Endodermal cell (in vitro differentiated cells): Measurements from ENCODE around the gene PRDM16. TPM values are rescaled to one million over a fixed set of nuclear protein-coding genes. Genes with fewer than 3 reads are reported as not detected.
A peak's percentile ranks its signal among the peaks of the same experiment; 100 is the strongest.

ENCODE experiments used
- DNase-seq: peaks from one replicate; pipeline ENCODE4 v3.0.0-alpha.2; 2017
- H3K27ac ChIP-seq: 2 replicates; pipeline ENCODE4 v1.5.1; 2013; ENCODE audit warnings: mild to moderate bottlenecking, low read depth, low read length, moderate library complexity
- H3K27me3 ChIP-seq: 2 replicates; pipeline ENCODE4 v1.6.1; 2013; ENCODE audit warnings: mild to moderate bottlenecking, low read length, moderate library complexity; ENCODE audit not compliant: insufficient read depth, control insufficient read depth, poor library complexity, severe bottlenecking
- H3K36me3 ChIP-seq: 2 replicates; pipeline ENCODE4 v1.7.0; 2013; ENCODE audit warnings: mild to moderate bottlenecking, low read length, moderate library complexity; ENCODE audit not compliant: control insufficient read depth, insufficient read depth
- H3K4me1 ChIP-seq: one replicate; pipeline ENCODE4 v1.7.0; 2013; ENCODE audit warnings: low read length; ENCODE audit not compliant: control insufficient read depth, insufficient read depth
- H3K4me3 ChIP-seq: 2 replicates; pipeline ENCODE4 v1.5.1; 2013; ENCODE audit warnings: mild to moderate bottlenecking, low read length, moderate library complexity
- H3K9ac ChIP-seq: 2 replicates; pipeline ENCODE4 v1.6.1; 2013; ENCODE audit warnings: mild to moderate bottlenecking, low read length, moderate library complexity; ENCODE audit not compliant: poor library complexity, severe bottlenecking; ENCODE audit errors: extremely low read depth
- H3K9me3 ChIP-seq: 2 replicates; pipeline ENCODE4 v1.6.1; 2013; ENCODE audit warnings: mild to moderate bottlenecking, low read length, moderate library complexity; ENCODE audit not compliant: control insufficient read depth
- H3K27ac Mint-ChIP-seq: 2 replicates; pipeline ENCODE4 v1.8.0; 2020; ENCODE audit warnings: mixed read lengths
- H3K27me3 Mint-ChIP-seq: 2 replicates; pipeline ENCODE4 v1.8.0; 2021; ENCODE audit warnings: mild to moderate bottlenecking, mixed read lengths; ENCODE audit not compliant: insufficient read depth
- H3K36me3 Mint-ChIP-seq: 2 replicates; pipeline ENCODE4 v1.8.0; 2020; ENCODE audit warnings: low read depth, mixed read lengths
- H3K4me1 Mint-ChIP-seq: 2 replicates; pipeline ENCODE4 v1.8.0; 2020; ENCODE audit warnings: mixed read lengths
- H3K4me3 Mint-ChIP-seq: 2 replicates; pipeline ENCODE4 v1.8.0; 2020; ENCODE audit warnings: mild to moderate bottlenecking, moderate library complexity, mixed read lengths
- H3K9me3 Mint-ChIP-seq: 2 replicates; pipeline ENCODE4 v1.8.0; 2020; ENCODE audit warnings: mild to moderate bottlenecking, mixed read lengths
- WGBS, 2 experiments: methylation state at CpG; one replicate each; pipeline versions ENCODE4 v1.1.5 to v1.1.7; 2013; ENCODE audit warnings: missing lambda C conversion rate in 2 of 2, mixed read lengths in 1 of 2; ENCODE audit not compliant: insufficient coverage in 1 of 2, insufficient read length in 1 of 2; 5-methylcytosine and 5-hydroxymethylcytosine counted together
- total RNA-seq, 2 donors: library from RNA; stranded (reverse); fragmentation: NEBNext Ultra II Directional in 1 of 2; extraction: Animal tissue kit (Norgen Biotek cat#: 25700) in 1 of 2; gene quantifications; 2 replicates in 1 of 2; 3 replicates in 1 of 2; pipeline ENCODE4 v1.2.1, GENCODE V29; 2021
- TF ChIP-seq, protein P1 (sequence below): fragments of 200-600 bp; sonication (generic); conservative IDR thresholded peaks from 2 replicates; pipeline ENCODE4 v1.5.0; 2021; ENCODE audit warnings: antibody characterized with exemption, mild to moderate bottlenecking

Gene PRDM16
- total RNA-seq, 2 donors from 2014 or later, result 2.1 to 4.0 TPM

DNA sequence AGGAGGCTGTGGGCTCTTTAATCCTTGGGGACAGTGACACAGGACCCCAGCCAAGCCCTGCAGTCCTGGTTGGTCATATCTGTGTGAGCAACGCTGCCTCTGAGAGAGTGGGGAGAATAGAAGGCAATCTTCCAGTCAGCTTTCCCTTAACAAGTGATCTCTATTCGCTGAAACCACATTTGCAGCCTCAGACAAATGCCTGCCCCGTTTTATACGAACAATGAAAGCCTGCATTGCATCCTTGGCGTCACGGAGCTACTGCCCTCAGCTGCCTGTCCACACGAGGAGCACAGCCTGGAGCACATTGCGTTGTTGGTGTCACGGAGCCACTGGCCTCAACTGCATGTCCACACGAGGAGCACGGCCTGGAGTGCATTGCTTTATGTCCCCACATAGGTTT lies 235.2 kb downstream of the PRDM16 start:
- H3K4me3 Mint-ChIP-seq, result no peak overlapping the region
- H3K9me3 ChIP-seq, result no peaks in the 10 kb centered on the region
- WGBS, 2 experiments, result 87 to 91% methylated on average over 11 of the region's 11 CpGs
- no peak overlapping the region for H3K27ac ChIP-seq
- no peaks in the 10 kb centered on the region for H3K4me1 Mint-ChIP-seq
- no peak overlapping the region for H3K4me3 ChIP-seq
- no peak overlapping the region for H3K27ac Mint-ChIP-seq
- TF ChIP-seq, protein P1, sequence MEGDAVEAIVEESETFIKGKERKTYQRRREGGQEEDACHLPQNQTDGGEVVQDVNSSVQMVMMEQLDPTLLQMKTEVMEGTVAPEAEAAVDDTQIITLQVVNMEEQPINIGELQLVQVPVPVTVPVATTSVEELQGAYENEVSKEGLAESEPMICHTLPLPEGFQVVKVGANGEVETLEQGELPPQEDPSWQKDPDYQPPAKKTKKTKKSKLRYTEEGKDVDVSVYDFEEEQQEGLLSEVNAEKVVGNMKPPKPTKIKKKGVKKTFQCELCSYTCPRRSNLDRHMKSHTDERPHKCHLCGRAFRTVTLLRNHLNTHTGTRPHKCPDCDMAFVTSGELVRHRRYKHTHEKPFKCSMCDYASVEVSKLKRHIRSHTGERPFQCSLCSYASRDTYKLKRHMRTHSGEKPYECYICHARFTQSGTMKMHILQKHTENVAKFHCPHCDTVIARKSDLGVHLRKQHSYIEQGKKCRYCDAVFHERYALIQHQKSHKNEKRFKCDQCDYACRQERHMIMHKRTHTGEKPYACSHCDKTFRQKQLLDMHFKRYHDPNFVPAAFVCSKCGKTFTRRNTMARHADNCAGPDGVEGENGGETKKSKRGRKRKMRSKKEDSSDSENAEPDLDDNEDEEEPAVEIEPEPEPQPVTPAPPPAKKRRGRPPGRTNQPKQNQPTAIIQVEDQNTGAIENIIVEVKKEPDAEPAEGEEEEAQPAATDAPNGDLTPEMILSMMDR, result no peak
- H3K27me3 ChIP-seq, result no peaks in the 10 kb centered on the region
- H3K4me1 ChIP-seq, result no peaks in the 10 kb centered on the region
- no peaks in the 10 kb centered on the region for H3K9me3 Mint-ChIP-seq
- no peaks in the 10 kb centered on the region for H3K36me3 Mint-ChIP-seq
- no peak for DNase-seq
- H3K27me3 Mint-ChIP-seq, result no peaks in the 10 kb centered on the region
- H3K36me3 ChIP-seq, result no peaks in the 10 kb centered on the region
- no peak overlapping the region for H3K9ac ChIP-seq

DNA sequence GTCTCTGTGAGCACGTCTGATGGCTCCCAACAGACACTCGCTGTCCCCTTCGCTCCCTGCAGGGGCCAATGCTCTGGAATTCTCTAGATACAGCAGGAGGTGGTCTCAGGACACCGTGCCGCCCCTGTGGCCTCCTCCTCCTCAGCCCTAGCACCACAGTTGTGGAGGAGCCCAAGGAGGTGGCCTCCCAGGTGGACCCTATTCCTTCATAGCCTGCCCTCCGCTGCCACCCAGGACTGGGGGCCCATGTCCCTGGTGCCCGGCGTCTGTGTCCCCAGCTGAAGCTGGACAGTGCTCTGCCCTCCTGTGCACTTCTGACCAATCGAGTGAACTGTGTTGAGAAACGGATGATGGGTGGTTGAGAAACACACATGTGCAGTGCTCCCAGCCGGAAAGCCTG lies 235.7 kb downstream of the PRDM16 start:
- Mint-ChIP-seq H3K27me3 (no peaks in the 10 kb centered on the region), H3K36me3 (no peaks in the 10 kb centered on the region), H3K4me3 (no peak overlapping the region), H3K4me1 (no peaks in the 10 kb centered on the region), H3K9me3 (no peaks in the 10 kb centered on the region), H3K27ac (no peak overlapping the region)
- H3K36me3 ChIP-seq, result no peaks in the 10 kb centered on the region
- H3K9me3 ChIP-seq, result no peaks in the 10 kb centered on the region
- no peak overlapping the region for H3K9ac ChIP-seq
- no peaks in the 10 kb centered on the region for H3K27me3 ChIP-seq
- TF ChIP-seq, protein P1, result peak; percentile 16
- no peak overlapping the region for H3K27ac ChIP-seq
- DNase-seq, result no peak
- H3K4me3 ChIP-seq, result no peak overlapping the region
- no peaks in the 10 kb centered on the region for H3K4me1 ChIP-seq
- WGBS, 2 experiments, result 90 to 91% methylated on average over 7 to 11 of the region's 11 CpGs

- H3K4me3 Mint-ChIP-seq, result no peak overlapping the region
- no peaks in the 10 kb centered on the region for H3K9me3 Mint-ChIP-seq
- no peaks in the 10 kb centered on the region for H3K36me3 Mint-ChIP-seq
- TF ChIP-seq, protein P1, result no peak
- H3K27me3 ChIP-seq, result no peaks in the 10 kb centered on the region
- H3K27ac ChIP-seq, result no peak overlapping the region
- H3K9me3 ChIP-seq, result no peaks in the 10 kb centered on the region
- no peaks in the 10 kb centered on the region for H3K36me3 ChIP-seq
- H3K27ac Mint-ChIP-seq, result no peak overlapping the region
- H3K27me3 Mint-ChIP-seq, result no peaks in the 10 kb centered on the region
- no peak overlapping the region for H3K9ac ChIP-seq
- 92 to 96% methylated on average over 9 to 13 of the region's 13 CpGs for WGBS, 2 experiments
- DNase-seq, result no peak
- no peak overlapping the region for H3K4me3 ChIP-seq
- H3K4me1 ChIP-seq, result no peaks in the 10 kb centered on the region
- H3K4me1 Mint-ChIP-seq, result no peaks in the 10 kb centered on the region
Measured at GRCh38 chr1:3305156-3305555, 236.2 kb downstream of the PRDM16 start.
